ENCODE measurements around the gene KLHL21. TPM values are rescaled to one million over a fixed set of nuclear protein-coding genes. Genes with fewer than 3 reads are reported as not detected.

KLHL21 gene
- total and polyA plus RNA-seq, 2 experiments from 2014 or later, result 17.7 to 39.3 TPM

DNA sequence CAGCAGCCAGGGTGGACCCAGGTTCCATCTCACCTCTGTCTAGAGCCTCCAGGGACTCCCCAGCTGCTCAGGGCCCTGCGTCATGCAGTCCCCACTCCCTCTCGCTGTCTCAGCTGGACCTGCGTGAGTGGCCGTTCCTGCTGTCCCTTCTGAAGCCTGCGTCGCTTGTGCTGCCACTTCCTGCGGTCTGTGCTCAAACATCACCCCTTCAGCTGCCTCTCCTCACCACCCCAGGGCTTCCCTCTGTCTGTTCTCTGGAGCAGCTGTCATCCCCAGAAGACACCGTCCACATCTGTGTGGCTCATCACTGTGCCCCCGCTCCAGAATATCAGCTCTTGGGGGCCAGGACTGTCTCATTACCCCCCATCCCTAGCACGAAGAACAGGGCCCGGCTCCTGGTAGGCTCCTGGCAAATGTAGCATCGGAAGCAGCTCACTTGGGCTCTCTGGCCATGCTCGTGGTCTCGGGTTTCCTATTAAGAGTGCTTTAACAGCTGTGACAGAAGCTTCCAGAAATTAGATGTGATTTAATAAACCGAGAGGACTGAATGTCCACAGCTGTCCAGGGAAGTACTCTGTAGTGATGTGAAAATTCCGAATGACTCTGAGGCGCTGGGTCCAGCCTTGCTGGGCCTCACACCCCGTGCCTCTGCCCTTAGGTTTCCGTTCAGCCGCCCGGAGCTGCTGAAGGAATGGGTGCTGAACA lies 25.3 kb upstream of the KLHL21 start:
- DNase-seq, result no peak

DNA sequence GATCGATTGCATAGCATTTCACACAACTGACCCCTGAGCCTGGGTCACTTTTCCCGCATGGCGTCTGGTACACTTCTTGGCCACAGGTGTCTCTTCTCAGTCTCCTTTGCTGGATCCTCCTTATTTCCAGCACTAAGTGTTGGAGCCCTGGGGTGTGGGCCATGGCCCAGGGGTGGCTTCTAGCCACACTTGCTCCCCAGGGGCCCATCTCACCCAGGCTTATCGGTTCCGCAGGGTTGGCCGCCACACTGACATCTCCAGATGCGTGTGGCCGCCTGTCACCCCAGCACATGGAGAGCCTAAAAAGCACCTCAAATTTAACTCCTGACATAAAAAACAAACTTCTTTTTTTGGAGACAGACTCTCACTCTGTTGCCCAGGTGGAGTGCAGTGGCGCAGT lies 24.4 kb upstream of the KLHL21 start:
- in situ Hi-C loops (cut with MboI), result no loop called here
- WGBS, 2 experiments (ENCODE audit: low coverage in 1 of 2, low lambda C conversion rate in 2 of 2, missing lambda C conversion rate in 2 of 2), result 96 to 98% methylated on average over 9 of the region's 9 CpGs

More for the DNA sequence above, 25.3 kb upstream of the KLHL21 start:
- H3K9me2 ChIP-seq (ENCODE audit: insufficient read depth), result no peaks in the 10 kb centered on the region
- H3K27me3 ChIP-seq (replicated peaks; ENCODE audit: insufficient read depth), result no peaks in the 10 kb centered on the region
- H3K4me2 ChIP-seq (ENCODE audit: unreplicated experiment), result no peak overlapping the region
- peaks cover 17% of the 10 kb centered on the region for H3F3A ChIP-seq (ENCODE audit: insufficient read depth)
- no peak overlapping the region for H3K9ac ChIP-seq
- no peaks in the 10 kb centered on the region for H3K9me3 ChIP-seq (ENCODE audit: low read depth)
- H4K20me1 ChIP-seq (ENCODE audit: insufficient read depth), result no peaks in the 10 kb centered on the region
- no peak overlapping the region for H3K4me3 ChIP-seq
- WGBS, 2 experiments (ENCODE audit: low coverage in 1 of 2, low lambda C conversion rate in 2 of 2, missing lambda C conversion rate in 2 of 2), result 91 to 93% methylated on average over 21 of the region's 21 CpGs
- 0 out of 2 replicates have a peak, but pooled peaks cover 4% of the 10 kb centered on the region for H3K36me3 ChIP-seq (ENCODE audit: low read depth)
- H2AFZ ChIP-seq, result no peak overlapping the region
- in situ Hi-C loops (cut with MboI), result no loop called here
- H3K79me2 ChIP-seq (ENCODE audit: insufficient read depth), result peaks cover 52% of the 10 kb centered on the region
- no peak overlapping the region for H3K27ac ChIP-seq
- H3K4me1 ChIP-seq (ENCODE audit: insufficient read depth), result no peaks in the 10 kb centered on the region
- TF ChIP-seq EZH2 (IDR thresholded peaks at IDR 0.05; ENCODE audit: insufficient read depth, poor library complexity, severe bottlenecking) (no peak), EZH2phosphoT487 (IDR thresholded peaks at IDR 0.05; ENCODE audit: insufficient read depth, low read depth) (no peak)

DNA sequence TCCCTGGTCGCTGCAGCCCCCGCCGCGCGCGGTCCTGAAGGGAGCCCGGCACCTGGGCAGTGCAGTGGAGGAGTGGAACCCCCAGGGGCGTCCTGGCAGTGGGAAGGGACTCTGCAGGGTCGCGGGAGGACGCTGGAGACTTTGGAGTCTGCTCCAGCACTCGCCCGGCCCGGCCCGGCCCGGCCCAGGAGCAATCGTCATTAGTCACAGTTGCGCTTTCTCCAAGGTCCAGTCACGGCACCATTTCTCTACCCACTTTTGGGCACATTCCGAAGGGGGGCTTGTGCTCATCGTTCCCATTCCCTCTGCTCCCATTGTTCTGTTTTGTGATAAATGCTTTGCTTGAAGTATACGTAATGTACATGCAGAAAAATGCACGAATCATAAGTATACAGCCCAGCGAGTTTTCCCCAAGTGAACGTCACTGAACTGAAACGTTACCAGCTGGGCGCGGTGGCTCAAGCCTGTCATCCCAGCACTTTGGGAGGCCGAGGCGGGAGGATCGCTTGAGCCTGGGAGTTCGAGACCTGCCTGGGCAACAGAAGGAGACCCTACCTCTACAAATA lies 23.0 kb upstream of the KLHL21 start:
- Histone ChIP-seq H3K27me3 (replicated peaks; ENCODE audit: insufficient read depth) (no peaks in the 10 kb centered on the region), H3K36me3 (ENCODE audit: low read depth) (0 out of 2 replicates have a peak, but pooled peaks cover under 1% of the 10 kb centered on the region), H3K4me1 (ENCODE audit: insufficient read depth) (no peaks in the 10 kb centered on the region), H3K9me2 (ENCODE audit: insufficient read depth) (no peaks in the 10 kb centered on the region), H3F3A (ENCODE audit: insufficient read depth) (peaks cover 30% of the 10 kb centered on the region), H3K4me3 (peak overlapping the region; percentile 81), H3K27ac (peak overlapping the region; percentile 54), H3K9ac (peak overlapping the region; percentile 85), H4K20me1 (ENCODE audit: insufficient read depth) (no peaks in the 10 kb centered on the region), H3K79me2 (ENCODE audit: insufficient read depth) (peaks cover 75% of the 10 kb centered on the region), H3K9me3 (ENCODE audit: low read depth) (no peaks in the 10 kb centered on the region), H2AFZ (peak overlapping the region; percentile 77), H3K4me2 (ENCODE audit: unreplicated experiment) (peak overlapping the region; percentile 79)
- in situ Hi-C loops (cut with MboI), result no loop called here
- peak; percentile 86 for DNase-seq
- TF ChIP-seq EZH2 (IDR thresholded peaks at IDR 0.05; ENCODE audit: insufficient read depth, poor library complexity, severe bottlenecking) (no peak), EZH2phosphoT487 (IDR thresholded peaks at IDR 0.05; ENCODE audit: insufficient read depth, low read depth) (no peak)
- WGBS, 2 experiments (ENCODE audit: low coverage in 1 of 2, low lambda C conversion rate in 2 of 2, missing lambda C conversion rate in 2 of 2), result 2% methylated on average over 28 to 30 of the region's 32 CpGs

More for the DNA sequence above, 24.4 kb upstream of the KLHL21 start:
- Histone ChIP-seq H3K9me2 (ENCODE audit: insufficient read depth) (no peaks in the 10 kb centered on the region), H3K4me3 (no peak overlapping the region), H3K9ac (no peak overlapping the region), H3K4me2 (ENCODE audit: unreplicated experiment) (no peak overlapping the region), H4K20me1 (ENCODE audit: insufficient read depth) (no peaks in the 10 kb centered on the region), H3K4me1 (ENCODE audit: insufficient read depth) (no peaks in the 10 kb centered on the region), H3K36me3 (ENCODE audit: low read depth) (0 out of 2 replicates have a peak, but pooled peaks cover 4% of the 10 kb centered on the region), H3K27ac (no peak overlapping the region), H2AFZ (no peak overlapping the region), H3K79me2 (ENCODE audit: insufficient read depth) (peaks cover 61% of the 10 kb centered on the region), H3K27me3 (replicated peaks; ENCODE audit: insufficient read depth) (no peaks in the 10 kb centered on the region), H3F3A (ENCODE audit: insufficient read depth) (peaks cover 26% of the 10 kb centered on the region), H3K9me3 (ENCODE audit: low read depth) (no peaks in the 10 kb centered on the region)
- DNase-seq, result no peak
- no peak for TF ChIP-seq EZH2phosphoT487 (IDR thresholded peaks at IDR 0.05; ENCODE audit: insufficient read depth, low read depth)
- no peak for TF ChIP-seq EZH2 (IDR thresholded peaks at IDR 0.05; ENCODE audit: insufficient read depth, poor library complexity, severe bottlenecking)

DNA sequence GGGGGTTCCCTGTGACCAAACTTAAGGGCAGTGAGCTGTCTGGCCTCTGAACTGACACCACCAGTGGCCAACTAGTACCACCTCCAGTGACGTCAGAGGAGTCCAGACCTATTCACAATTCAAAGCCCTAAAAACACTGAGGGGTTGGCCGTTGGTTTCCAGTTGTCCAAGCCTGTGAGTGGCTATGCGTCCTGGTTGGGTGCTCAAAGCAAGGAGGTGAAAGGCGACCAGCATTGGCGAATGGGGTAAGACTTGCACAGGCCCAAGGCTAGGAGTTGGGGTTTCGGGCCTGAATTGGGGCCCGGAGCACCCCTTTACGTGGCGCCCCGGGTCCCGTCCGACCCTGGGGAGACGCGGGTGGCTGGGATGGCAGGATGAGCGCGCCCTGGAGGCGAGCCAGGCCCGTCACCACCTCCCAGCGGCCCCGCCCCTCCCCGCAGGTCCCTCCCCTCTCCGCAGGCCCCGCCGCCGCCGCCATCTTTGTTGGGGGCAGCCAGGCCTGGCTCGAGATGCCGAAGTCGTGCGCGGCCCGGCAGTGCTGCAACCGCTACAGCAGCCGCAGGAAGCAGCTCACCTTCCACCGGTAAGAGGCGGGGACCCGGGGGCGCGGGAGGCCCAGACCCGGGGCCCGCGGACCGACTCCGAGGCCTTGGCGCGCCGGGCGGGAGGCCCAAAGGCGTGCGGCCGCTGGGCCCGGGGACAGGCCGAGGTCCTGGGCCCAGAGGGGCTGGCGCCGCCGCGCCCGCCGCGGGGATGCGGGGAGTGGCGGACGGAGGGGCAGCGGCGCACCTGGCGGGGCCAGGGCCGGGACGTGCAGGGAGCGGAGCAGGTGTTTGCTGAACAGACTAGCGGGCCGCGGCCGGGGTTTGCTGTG lies 22.3 kb upstream of the KLHL21 start, which contains the start of gene THAP3:
Gene THAP3 (plus strand): TSS at position 159 of the 874 bp plus-strand sequence. CDS start 351 bp downstream, at position 510.
- peak within 1 kb of the TSS; percentile 79 for H3K4me2 ChIP-seq (ENCODE audit: unreplicated experiment)
- H3K4me1 ChIP-seq (ENCODE audit: insufficient read depth), result no peaks in the 10 kb centered on the region
- H3K4me3 ChIP-seq, result peak within 1 kb of the TSS; percentile 81
- H3K27ac ChIP-seq, result peak within 1 kb of the TSS; percentile 54
- TF ChIP-seq EZH2 (IDR thresholded peaks at IDR 0.05; ENCODE audit: insufficient read depth, poor library complexity, severe bottlenecking) (no peak), EZH2phosphoT487 (IDR thresholded peaks at IDR 0.05; ENCODE audit: insufficient read depth, low read depth) (no peak)
- H3F3A ChIP-seq (ENCODE audit: insufficient read depth), result peaks cover 30% of the 10 kb centered on the region
- no peaks in the 10 kb centered on the region for H3K9me3 ChIP-seq (ENCODE audit: low read depth)
- H3K27me3 ChIP-seq (replicated peaks; ENCODE audit: insufficient read depth), result no peaks in the 10 kb centered on the region
- H3K9me2 ChIP-seq (ENCODE audit: insufficient read depth), result no peaks in the 10 kb centered on the region
- peak; percentile 95 for DNase-seq
- H4K20me1 ChIP-seq (ENCODE audit: insufficient read depth), result no peaks in the 10 kb centered on the region
- peak within 1 kb of the TSS; percentile 77 for H2AFZ ChIP-seq
- whole genome bisulfite sequencing, 2 experiments (ENCODE audit: low coverage in 1 of 2, low lambda C conversion rate in 2 of 2, missing lambda C conversion rate in 2 of 2), result 3 to 6% methylated on average over 39 to 73 of the region's 73 CpGs
- H3K9ac ChIP-seq, result peak within 1 kb of the TSS; percentile 85
- in situ Hi-C loops (cut with MboI), result no loop called here
- H3K79me2 ChIP-seq (ENCODE audit: insufficient read depth), result peaks cover 82% of the 10 kb centered on the region
- peaks cover 7% of the 10 kb centered on the region for H3K36me3 ChIP-seq (ENCODE audit: low read depth)

Data from GM23248 (cell line).